ENCODE data around the gene TRIM10. TPM values are rescaled to one million over a fixed set of nuclear protein-coding genes. Genes with fewer than 3 reads are reported as not detected.
"Not testable (repeated sequence)": the region's sequence is repeated elsewhere in the genome, so short reads cannot be mapped to it uniquely, and the experiment has no call there.

Gene TRIM10
- total RNA-seq, 2 experiments from 2014 or later = not detected

GRCh38 chr6:30156774-30157173 lies 4.2 kb downstream of the TRIM10 start:
- POLR2A ChIA-PET = no interaction called here
- CTCF ChIA-PET = interaction anchor here (0.8 kb wide), 1 partner anchor 54 kb away, joined by 4 read pairs; no protein-coding TSS in a partner anchor

DNA sequence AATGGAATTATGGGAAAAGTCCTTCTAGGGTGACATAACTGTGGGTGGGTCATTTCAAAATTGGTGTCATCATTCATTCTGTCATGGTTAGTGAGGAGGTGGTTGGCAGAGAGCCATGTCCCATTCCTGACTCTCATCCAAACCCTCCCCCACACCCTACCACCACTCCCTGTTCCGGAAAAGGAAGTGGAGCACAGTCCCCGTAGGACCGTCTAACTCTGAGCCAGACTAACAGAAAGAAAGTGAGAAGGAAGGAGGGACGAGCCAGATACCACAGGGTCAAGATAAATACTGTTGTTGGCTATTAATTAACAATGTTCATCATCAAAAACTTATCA lies 4.8 kb downstream of the TRIM10 start:
- CTCF ChIA-PET = no interaction called here

GRCh38 chr6:30155520-30156261 lies 5.3 kb downstream of the TRIM10 start:
- ChIA-PET POLR2A (no interaction called here), CTCF (no interaction called here)

More for the DNA sequence above, 4.8 kb downstream of the TRIM10 start:
- POLR2A ChIA-PET = no interaction called here

GRCh38 chr6:30154709-30155519 lies 6.1 kb downstream of the TRIM10 start:
- ChIA-PET POLR2A (no interaction called here), CTCF (interaction anchor here (0.6 kb wide), 1 partner anchor 11 kb away, joined by 3 read pairs; no protein-coding TSS in a partner anchor)

DNA sequence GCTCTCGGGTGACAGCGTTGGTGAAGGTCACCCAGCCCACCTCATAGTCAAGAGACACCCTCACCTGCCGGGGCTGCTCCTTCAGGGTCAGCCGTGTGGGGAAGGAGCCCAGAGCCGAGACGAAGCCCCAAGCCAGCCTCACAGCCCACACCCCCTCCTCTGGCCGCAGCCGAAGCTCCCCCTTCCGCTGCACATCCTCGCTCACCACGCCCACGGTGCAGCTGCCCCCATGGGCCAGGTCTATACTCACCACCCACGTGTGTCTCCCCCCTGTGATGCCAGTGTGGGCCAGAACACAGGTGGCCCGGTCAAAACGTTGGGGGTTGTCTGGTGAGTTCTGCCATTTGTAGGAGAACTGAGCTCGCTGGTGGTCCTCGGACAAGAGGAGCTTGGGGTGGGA lies 7.0 kb downstream of the TRIM10 start:
- ChIA-PET POLR2A (no interaction called here), CTCF (no interaction called here)

GRCh38 chr6:30152910-30153610 lies 8.0 kb downstream of the TRIM10 start:
- ChIA-PET POLR2A (no interaction called here), CTCF (no interaction called here)

GRCh38 chr6:30152016-30152673 lies 8.9 kb downstream of the TRIM10 start:
- CTCF ChIA-PET = interaction anchor here (1.0 kb wide), 1 partner anchor 414 kb away, joined by 3 read pairs; no protein-coding TSS in a partner anchor
- POLR2A ChIA-PET = no interaction called here

- POLR2A ChIA-PET = no interaction called here
Observed at GRCh38 chr6:30151580-30151979, 9.4 kb downstream of the TRIM10 start.

DNA sequence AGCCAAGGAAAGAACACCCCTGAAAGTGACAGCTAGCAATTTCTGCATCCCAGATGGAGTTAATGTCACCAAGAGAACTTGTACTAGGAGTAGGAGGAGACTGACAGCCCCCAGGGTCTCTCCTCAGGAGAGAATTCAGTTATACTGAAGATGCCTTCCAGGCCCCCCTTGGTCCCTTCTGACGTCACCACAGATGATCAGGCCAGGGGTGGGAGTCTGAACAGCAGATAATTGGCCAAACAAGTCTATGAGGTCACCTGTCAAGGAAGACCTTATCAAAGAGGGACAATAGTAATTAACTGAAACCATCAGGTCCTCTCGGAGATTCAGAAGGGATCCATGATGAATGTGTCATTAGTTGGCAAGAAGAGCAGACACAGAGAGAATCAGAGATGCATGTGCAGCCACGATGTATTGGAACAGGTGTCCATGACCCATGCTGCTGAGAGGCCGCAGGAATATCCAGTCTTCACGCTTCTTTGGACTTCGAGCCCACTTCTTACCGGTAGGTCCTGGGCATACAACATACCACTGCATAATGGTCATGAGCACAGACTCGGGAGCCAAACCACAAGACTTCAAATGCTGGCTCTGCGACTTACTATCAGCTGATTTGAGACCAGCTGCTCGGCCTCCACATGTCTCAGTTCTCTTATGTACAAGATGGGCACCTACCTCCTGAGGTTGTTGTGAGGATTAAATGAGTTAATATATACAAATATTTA lies 10.2 kb downstream of the TRIM10 start:
- POLR2A ChIA-PET = no interaction called here
- CTCF ChIA-PET = interaction anchor here (1.2 kb wide), 1 partner anchor 20 kb away, joined by 4 read pairs; no protein-coding TSS in a partner anchor

More at GRCh38 chr6:30151580-30151979, 9.4 kb downstream of the TRIM10 start:
- CTCF ChIA-PET = interaction anchor here (1.0 kb wide), 1 partner anchor 413 kb away, joined by 3 read pairs; no protein-coding TSS in a partner anchor

DNA sequence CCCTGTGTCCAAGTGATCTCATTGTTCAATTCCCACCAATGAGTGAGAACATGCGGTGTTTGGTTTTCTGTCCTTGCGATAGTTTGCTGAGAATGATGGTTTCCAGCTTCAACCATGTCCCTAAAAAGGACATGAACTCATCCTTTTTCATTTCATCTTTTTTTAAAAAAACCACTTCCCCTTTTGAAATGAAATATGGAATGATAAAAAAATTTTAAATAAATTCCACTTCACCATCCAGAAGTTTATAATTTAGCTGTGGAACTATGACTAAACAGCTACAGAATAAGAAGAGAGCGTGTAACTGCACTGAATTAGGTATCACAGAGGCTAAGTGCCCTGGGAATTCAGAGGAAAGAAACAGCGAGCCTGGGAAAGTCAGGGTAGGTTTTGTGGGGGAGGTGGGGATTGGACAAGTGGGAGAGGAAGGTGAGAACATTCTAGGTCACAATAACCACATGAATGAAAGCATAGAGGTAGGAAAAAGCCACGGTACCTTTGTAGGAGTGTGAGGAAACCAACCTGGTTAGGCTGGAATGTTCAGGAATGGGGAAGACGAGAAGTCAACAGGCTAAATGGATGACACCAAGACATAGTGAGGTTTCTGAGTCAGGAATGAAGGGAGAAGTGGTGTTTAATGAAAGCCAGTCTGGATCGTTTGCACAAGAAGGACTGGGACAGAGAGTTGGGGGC lies 11.0 kb downstream of the TRIM10 start:
- ChIA-PET POLR2A (no interaction called here), CTCF (interaction anchor here (1.2 kb wide), 1 partner anchor 19 kb away, joined by 4 read pairs; no protein-coding TSS in a partner anchor)

DNA sequence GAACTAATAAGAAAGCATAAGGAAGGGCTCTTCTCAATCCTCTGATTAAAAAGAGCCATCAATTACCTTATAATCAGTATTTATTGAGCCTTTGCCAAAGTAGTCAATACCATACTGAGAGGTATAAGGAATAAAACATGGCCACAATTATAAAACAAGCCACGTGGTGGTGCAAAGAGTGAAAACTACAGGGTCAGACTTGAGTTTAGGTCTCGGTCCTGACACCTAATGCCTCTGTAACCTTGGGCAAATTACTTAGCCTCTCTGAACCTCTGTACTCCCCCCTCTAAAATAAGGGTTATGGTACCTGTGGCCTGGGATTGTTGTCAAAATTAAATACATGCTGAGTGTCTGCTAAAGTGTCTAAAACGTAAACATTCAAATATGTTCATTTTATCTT lies 11.8 kb downstream of the TRIM10 start:
- CTCF ChIA-PET = interaction anchor here (1.2 kb wide), 1 partner anchor 18 kb away, joined by 4 read pairs; no protein-coding TSS in a partner anchor
- POLR2A ChIA-PET = no interaction called here

DNA sequence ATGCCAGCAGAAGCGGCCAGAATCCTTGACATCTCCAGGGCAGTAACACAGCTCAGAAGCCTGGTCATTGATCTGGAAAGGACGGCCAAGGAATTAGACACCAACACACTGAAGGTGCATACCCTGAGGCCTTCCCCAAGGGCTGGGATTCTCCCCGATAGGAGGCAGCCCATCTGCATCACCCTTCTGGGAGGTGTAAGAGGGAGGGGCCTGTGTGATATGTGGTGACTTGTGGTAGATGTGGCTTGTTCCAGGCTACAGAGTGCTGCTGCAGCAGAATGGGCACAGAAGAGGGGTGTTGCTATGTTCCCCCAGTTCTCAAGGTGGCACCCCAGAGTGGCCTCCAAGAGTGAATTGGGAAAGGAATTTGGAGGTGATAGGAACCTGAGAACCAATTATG lies 13.9 kb downstream of the TRIM10 start:
- POLR2A ChIA-PET = no interaction called here
- CTCF ChIA-PET = interaction anchor here (1.6 kb wide), 1 partner anchor 16 kb away, joined by 6 read pairs; no protein-coding TSS in a partner anchor

- POLR2A ChIA-PET = no interaction called here
- CTCF ChIA-PET = no interaction called here
Observed at GRCh38 chr6:30145818-30146217, 15.2 kb downstream of the TRIM10 start.

- CTCF ChIA-PET = interaction anchor here (1.2 kb wide), 1 partner anchor 14 kb away, joined by 4 read pairs; no protein-coding TSS in a partner anchor
- POLR2A ChIA-PET = no interaction called here
Observed at GRCh38 chr6:30144811-30145210, 16.2 kb downstream of the TRIM10 start.

DNA sequence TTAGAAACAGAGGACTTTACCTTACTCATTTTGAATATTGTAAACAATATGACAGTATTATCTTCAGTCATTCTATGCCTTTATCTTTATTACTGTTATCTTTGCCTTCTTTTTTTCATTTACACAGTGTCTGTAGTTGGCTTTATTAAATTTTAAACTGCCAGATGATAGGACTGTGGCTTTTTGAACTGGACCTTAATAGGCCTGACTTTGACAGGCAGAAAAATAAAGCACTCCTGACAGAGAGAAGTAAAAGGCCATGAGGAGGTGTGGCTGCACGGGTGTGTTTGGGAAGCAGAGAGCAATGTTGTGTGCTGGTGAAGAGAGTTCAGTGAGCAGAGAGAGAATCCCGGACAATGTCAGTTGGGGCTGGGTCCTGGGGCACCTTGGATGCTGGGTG lies 17.2 kb downstream of the TRIM10 start:
- POLR2A ChIA-PET = no interaction called here
- CTCF ChIA-PET = interaction anchor here (1.2 to 1.5 kb wide), 2 partner anchors 13 to 41 kb away, joined by 3 to 4 read pairs; no protein-coding TSS in a partner anchor

GRCh38 chr6:30142665-30143064 lies 18.3 kb downstream of the TRIM10 start:
- ChIA-PET CTCF (interaction anchor here (0.7 to 1.5 kb wide), 2 partner anchors 18 to 40 kb away, joined by 3 read pairs; no protein-coding TSS in a partner anchor), POLR2A (no interaction called here)

GRCh38 chr6:30140240-30140639 lies 20.8 kb downstream of the TRIM10 start:
- CTCF ChIA-PET = interaction anchor here (1.2 kb wide), 1 partner anchor 37 kb away, joined by 3 read pairs; no protein-coding TSS in a partner anchor
- POLR2A ChIA-PET = not testable (repeated sequence)

DNA sequence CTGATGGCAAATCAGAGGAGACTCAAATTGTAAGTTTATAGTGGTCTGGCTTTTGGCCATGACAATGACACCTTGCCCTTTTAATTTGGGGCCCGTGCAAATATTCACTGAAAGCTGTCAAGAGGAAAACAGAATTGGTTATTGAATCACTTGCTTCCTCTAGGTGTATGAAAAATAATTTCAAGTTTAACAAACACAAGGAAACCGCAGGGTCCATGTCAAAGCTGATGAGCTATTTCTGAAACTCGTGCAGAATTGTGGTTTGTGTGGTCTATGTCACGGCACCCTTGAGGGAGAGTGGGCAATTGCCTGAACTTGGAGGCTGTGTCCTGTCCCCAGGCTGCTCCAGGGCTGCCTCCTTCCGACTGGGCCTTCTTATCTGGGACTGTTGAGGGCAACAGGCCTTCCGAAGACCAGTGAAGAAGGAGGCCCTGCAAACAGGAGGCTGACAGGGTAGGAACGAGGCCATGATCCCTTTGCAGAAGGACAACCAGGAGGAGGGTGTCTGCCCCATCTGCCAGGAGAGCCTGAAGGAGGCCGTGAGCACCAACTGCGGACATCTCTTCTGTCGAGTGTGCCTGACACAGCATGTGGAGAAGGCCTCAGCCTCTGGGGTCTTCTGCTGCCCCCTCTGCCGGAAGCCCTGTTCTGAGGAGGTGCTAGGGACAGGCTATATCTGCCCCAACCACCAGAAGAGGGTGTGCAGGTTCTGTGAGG lies 24.3 kb downstream of the TRIM10 start:
- POLR2A ChIA-PET = no interaction called here
- CTCF ChIA-PET = no interaction called here

All from activated CD8-positive, alpha-beta memory T cell treated with anti-CD3 and anti-CD28 coated beads for 36 hours (primary cell).